Ovary (tissue), 3 donors: ENCODE measurements around the gene EYS.

ENCODE experiments used
- EP300 ChIP-seq: sonication (generic); formaldehyde crosslinking; IDR thresholded peaks from one replicate; pipeline ENCODE4 v1.6.1; 2017; ENCODE audit warnings: antibody characterized with exemption
- POLR2A ChIP-seq: fragments of 450-650 bp; IDR thresholded peaks from one replicate; pipeline ENCODE4 v1.6.1; 2017; ENCODE audit warnings: antibody characterized with exemption, mild to moderate bottlenecking, moderate library complexity
- TF ChIP-seq, protein P1 (sequence below), 3 donors: fragments of 450-650 bp in 2 of 3; fragments of 200-600 bp in 1 of 3; IDR thresholded peaks; one replicate each; pipeline versions ENCODE4 v1.5.1 to v1.8.0; 2016 to 2022; ENCODE audit warnings: antibody characterized with exemption in 3 of 3, mild to moderate bottlenecking in 1 of 3
- donor health status: DM: no; HTN: no; CAD: no.

- TF ChIP-seq, protein P1, sequence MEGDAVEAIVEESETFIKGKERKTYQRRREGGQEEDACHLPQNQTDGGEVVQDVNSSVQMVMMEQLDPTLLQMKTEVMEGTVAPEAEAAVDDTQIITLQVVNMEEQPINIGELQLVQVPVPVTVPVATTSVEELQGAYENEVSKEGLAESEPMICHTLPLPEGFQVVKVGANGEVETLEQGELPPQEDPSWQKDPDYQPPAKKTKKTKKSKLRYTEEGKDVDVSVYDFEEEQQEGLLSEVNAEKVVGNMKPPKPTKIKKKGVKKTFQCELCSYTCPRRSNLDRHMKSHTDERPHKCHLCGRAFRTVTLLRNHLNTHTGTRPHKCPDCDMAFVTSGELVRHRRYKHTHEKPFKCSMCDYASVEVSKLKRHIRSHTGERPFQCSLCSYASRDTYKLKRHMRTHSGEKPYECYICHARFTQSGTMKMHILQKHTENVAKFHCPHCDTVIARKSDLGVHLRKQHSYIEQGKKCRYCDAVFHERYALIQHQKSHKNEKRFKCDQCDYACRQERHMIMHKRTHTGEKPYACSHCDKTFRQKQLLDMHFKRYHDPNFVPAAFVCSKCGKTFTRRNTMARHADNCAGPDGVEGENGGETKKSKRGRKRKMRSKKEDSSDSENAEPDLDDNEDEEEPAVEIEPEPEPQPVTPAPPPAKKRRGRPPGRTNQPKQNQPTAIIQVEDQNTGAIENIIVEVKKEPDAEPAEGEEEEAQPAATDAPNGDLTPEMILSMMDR (IDR thresholded peaks at IDR 0.05), result no peak
- TF ChIP-seq POLR2A (no peak), EP300 (no peak)
These were observed 2021.3 kb downstream of the EYS start for GRCh38 chr6:63685446-63686379.
